Endothelial cell of umbilical vein (primary cell): ENCODE data around the gene OAS3. TPM values are rescaled to one million over a fixed set of nuclear protein-coding genes. Genes with fewer than 3 reads are reported as not detected.

Experiments used
- BruUV-seq: library from RNA; stranded (reverse); fragments of 400-500 nt; replicated peaks from 2 replicates; lab custom pipeline; 2021; lab: Mats Ljungman, UMichigan
- CTCF ChIA-PET: fragments of 300-600, 350-600 bp; sonication (Branson Sonifier 250); formaldehyde crosslinking; loops from one replicate; lab custom pipeline; 2021; ENCODE audit warnings: antibody characterized with exemption, inconsistent platforms; lab: Charles Lee
- POLR2A ChIA-PET: fragments of 300-600, 350-600 bp; sonication (Branson Sonifier 250); formaldehyde crosslinking; loops from one replicate; lab custom pipeline; 2021; ENCODE audit warnings: antibody characterized with exemption, inconsistent platforms; lab: Charles Lee
- DNase-seq: peaks from one replicate; pipeline ENCODE4 v3.0.0-alpha.2; 2011; ENCODE audit warnings: low read depth, low spot score
- FAIRE-seq: peaks from 2 replicates; lab custom pipeline; 2011; peaks lifted over from hg19 to GRCh38; lab: Jason Lieb, UNC
- H2AFZ ChIP-seq: 2 replicates; pipeline ENCODE4 v1.6.0; 2012; ENCODE audit warnings: low read depth, low read length, control low read depth, inconsistent platforms
- H3K27ac ChIP-seq: 2 replicates; pipeline ENCODE4 v1.5.1; 2011; ENCODE audit warnings: low read depth, mild to moderate bottlenecking, control low read depth, low read length, moderate library complexity; ENCODE audit not compliant: insufficient read depth
- H3K27me3 ChIP-seq, 2 experiments: 2 replicates each; pipeline versions ENCODE4 v1.6.0 to v1.6.1; 2011; ENCODE audit warnings: low read length in 2 of 2, mixed read lengths in 1 of 2; ENCODE audit not compliant: control insufficient read depth in 2 of 2, insufficient read depth in 2 of 2
- H3K36me3 ChIP-seq, 2 experiments: 2 replicates in 1 of 2; 3 replicates in 1 of 2; pipeline ENCODE4 v1.5.1; 2011; ENCODE audit warnings: low read length in 2 of 2, mild to moderate bottlenecking in 1 of 2, moderate library complexity in 1 of 2; ENCODE audit not compliant: control insufficient read depth in 2 of 2, insufficient read depth in 2 of 2; ENCODE audit errors: extremely low read depth in 1 of 2
- H3K4me1 ChIP-seq: 3 replicates; pipeline ENCODE4 v1.5.1; 2011; ENCODE audit warnings: mild to moderate bottlenecking, low read length; ENCODE audit not compliant: control insufficient read depth, insufficient read depth; ENCODE audit errors: extremely low read depth
- H3K4me2 ChIP-seq: 2 replicates; pipeline ENCODE4 v1.6.1; 2011; ENCODE audit warnings: low read length, control low read depth, mixed read lengths; ENCODE audit not compliant: insufficient read depth
- H3K4me3 ChIP-seq, 3 experiments: fragments of 200-600 bp in 1 of 3; sonication (generic), shearing (Covaris generic) in 1 of 3; replicated peaks in 1 of 3; 2 replicates each; pipeline ENCODE4 v1.5.1; 2011 to 2016; ENCODE audit warnings: control low read depth in 3 of 3, low read length in 3 of 3, mild to moderate bottlenecking in 2 of 3, inconsistent platforms in 1 of 3, low read depth in 1 of 3, moderate library complexity in 1 of 3; ENCODE audit not compliant: insufficient read depth in 1 of 3
- H3K79me2 ChIP-seq: 2 replicates; pipeline ENCODE4 v1.6.0; 2012; ENCODE audit warnings: low read length, inconsistent platforms; ENCODE audit not compliant: control insufficient read depth, insufficient read depth
- H3K9ac ChIP-seq: replicated peaks from 2 replicates; pipeline ENCODE3; 2011; ENCODE audit warnings: low read length, control low read depth; ENCODE audit not compliant: insufficient read depth; ENCODE audit errors: extremely low read depth
- H3K9me1 ChIP-seq: replicated peaks from 3 replicates; pipeline ENCODE4 v1.6.0; 2011; ENCODE audit warnings: mild to moderate bottlenecking, low read length; ENCODE audit not compliant: control insufficient read depth, insufficient read depth; ENCODE audit errors: extremely low read depth
- H3K9me3 ChIP-seq: replicated peaks from 2 replicates; pipeline ENCODE4 v1.5.1; 2012; ENCODE audit warnings: low read length, inconsistent platforms; ENCODE audit not compliant: control insufficient read depth, insufficient read depth
- H4K20me1 ChIP-seq: replicated peaks from 2 replicates; pipeline ENCODE3; 2011; ENCODE audit warnings: mild to moderate bottlenecking, low read length; ENCODE audit not compliant: control insufficient read depth, insufficient read depth; ENCODE audit errors: extremely low read depth
- CTCF ChIP-seq, 2 donors: IDR thresholded peaks; 1 replicate in 1 of 2; 2 replicates in 1 of 2; pipeline ENCODE4 v1.5.1; 2011; ENCODE audit warnings: low read length in 2 of 2, mild to moderate bottlenecking in 2 of 2, moderate library complexity in 2 of 2, control low read depth in 1 of 2, inconsistent platforms in 1 of 2, low read depth in 1 of 2; ENCODE audit not compliant: insufficient read depth in 1 of 2; ENCODE audit errors: extremely low read depth in 1 of 2
- FOS ChIP-seq: IDR thresholded peaks from 2 replicates; pipeline ENCODE4 v1.6.1; 2011; ENCODE audit warnings: mild to moderate bottlenecking, low read length, moderate library complexity, borderline replicate concordance; ENCODE audit not compliant: insufficient read depth
- GATA2 ChIP-seq: IDR thresholded peaks from 2 replicates; pipeline ENCODE4 v1.7.0; 2011; ENCODE audit warnings: low read depth, mild to moderate bottlenecking, moderate library complexity, mixed read lengths, low read length; ENCODE audit not compliant: insufficient read length, insufficient read depth
- JUN ChIP-seq: IDR thresholded peaks from 2 replicates; pipeline ENCODE4 v1.6.1; 2011; ENCODE audit warnings: borderline replicate concordance, low read depth; ENCODE audit not compliant: insufficient read length, insufficient read depth
- MYC ChIP-seq: IDR thresholded peaks from one replicate; pipeline ENCODE4 v1.6.1; 2011; ENCODE audit warnings: mild to moderate bottlenecking, low read depth, low read length
- POLR2A ChIP-seq: IDR thresholded peaks from 2 replicates; pipeline ENCODE4 v1.6.1; 2012; ENCODE audit warnings: low read depth, mild to moderate bottlenecking, control low read depth, low read length
- POLR2AphosphoS5 ChIP-seq: IDR thresholded peaks from 2 replicates; pipeline ENCODE4 v1.6.1; 2012; ENCODE audit warnings: low read depth, mild to moderate bottlenecking, control low read depth, low read length, moderate library complexity; ENCODE audit not compliant: insufficient read depth
- dilution Hi-C: fragments of 300-500 bp; cut with MboI; formaldehyde crosslinking; loops from one replicate; pipeline ENCODE4 v1.15.0; 2019; ENCODE audit warnings: low sequenced_read_pairs; ENCODE audit not compliant: extremely low pct_ligation_motif_present
- intact Hi-C: fragments of 100-400 bp; cut with micrococcal nuclease; formaldehyde crosslinking; loops from one replicate; pipeline ENCODE4 v1.10.0; 2022
- polyA plus RNA-seq, 4 experiments: library from polyadenylated mRNA; depleted of rRNA in 3 of 4; stranded (reverse) in 3 of 4; unstranded in 1 of 4; fragments of >200 nt; gene quantifications; 2 replicates each; pipeline versions ENCODE4 v1.2.1 to v1.2.3, GENCODE V29; 2011 to 2012; ENCODE audit warnings: missing spikeins in 1 of 4
- total RNA-seq: library from RNA; stranded (reverse); gene quantifications from 2 replicates; pipeline ENCODE4 v1.2.3, GENCODE V29; 2021

OAS3 gene
- total and polyA plus RNA-seq, 2 donors (not counting 3 experiments of a cell fraction or from before 2014, with no cell fraction given): 13.1 to 19.8 TPM

- no peaks in the 10 kb centered on the region for H3K36me3 ChIP-seq
- no peak overlapping the region for H3K4me3 ChIP-seq
- no peaks in the 10 kb centered on the region for H3K4me1 ChIP-seq
- no peaks in the 10 kb centered on the region for H3K79me2 ChIP-seq
- dilution Hi-C loops: no loop called here
- H3K9ac ChIP-seq: no peak overlapping the region
- no peaks in the 10 kb centered on the region for H3K9me3 ChIP-seq
- FAIRE-seq (no peak), DNase-seq (no peak)
- no peak overlapping the region for H3K27ac ChIP-seq
- BruUV-seq: no TSS peak
- ChIA-PET POLR2A (interaction anchor here (0.6 kb wide), 1 partner anchor 11 kb away, joined by 3 read pairs; no protein-coding TSS in a partner anchor), CTCF (interaction anchor here (1.0 kb wide), 1 partner anchor 100 kb away, joined by 4 read pairs; no protein-coding TSS in a partner anchor)
- H2AFZ ChIP-seq: no peak overlapping the region
- peaks cover 0 to 4% of the 10 kb centered on the region in 2 experiments for H3K27me3 ChIP-seq
- intact Hi-C loops: no loop called here
- no peak for TF ChIP-seq CTCF (IDR thresholded peaks at IDR 0.05; ENCODE audit: extremely low read depth in 1 of 2, insufficient read depth in 1 of 2, low read depth in 1 of 2, low read length in 2 of 2)
- TF ChIP-seq POLR2AphosphoS5: no peak
- no peak for TF ChIP-seq GATA2
- no peak for TF ChIP-seq JUN
- no peak for TF ChIP-seq MYC
- no peak for TF ChIP-seq POLR2A
- TF ChIP-seq FOS: no peak
- H3K4me2 ChIP-seq: no peak overlapping the region
- H4K20me1 ChIP-seq: no peaks in the 10 kb centered on the region
- no peaks in the 10 kb centered on the region for H3K9me1 ChIP-seq
These were observed 45.4 kb upstream of the OAS3 start for GRCh38 chr12:112892856-112893255.
